GM23248 (cell line): ENCODE data around the gene DEF6.

Source experiments
- EZH2 ChIP-seq: fragments of 200-600 bp; sonication (generic); IDR thresholded peaks from 2 replicates; pipeline ENCODE4 v1.6.1; 2018; ENCODE audit warnings: antibody characterized with exemption, mild to moderate bottlenecking; ENCODE audit not compliant: insufficient read depth, poor library complexity, severe bottlenecking
- EZH2phosphoT487 ChIP-seq: fragments of 200-600 bp; sonication (generic); IDR thresholded peaks from 2 replicates; pipeline ENCODE4 v1.6.1; 2018; ENCODE audit warnings: antibody characterized with exemption, moderate library complexity, mild to moderate bottlenecking, low read depth; ENCODE audit not compliant: insufficient read depth

DNA sequence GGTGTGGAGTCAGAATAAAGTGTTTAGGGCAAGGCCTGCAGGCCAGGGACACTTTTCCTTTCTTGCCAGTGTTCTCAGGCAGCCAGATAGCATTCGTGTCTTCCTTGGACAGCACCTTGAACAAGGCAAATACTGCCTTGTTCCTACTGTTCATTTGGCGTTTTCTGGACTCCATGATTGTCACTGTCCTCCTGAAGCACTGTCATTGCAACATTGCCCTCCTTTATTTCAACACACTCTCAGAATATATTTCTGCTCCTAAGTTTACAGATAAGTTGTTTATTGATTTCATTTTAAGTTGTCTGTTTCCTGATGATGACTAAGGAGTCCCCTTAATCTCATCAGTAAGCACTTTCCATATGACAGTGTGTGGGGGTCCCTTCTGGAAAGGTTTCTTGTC lies 15.1 kb upstream of the DEF6 start:
- no peak for TF ChIP-seq EZH2
- no peak for TF ChIP-seq EZH2phosphoT487
